GM18907 (cell line): Measurements from ENCODE around the gene FAM168A.

ENCODE experiments used
- ATAC-seq: cut with Tn5 transposase; IDR thresholded peaks from one replicate; pipeline ENCODE4 v1.9.1; 2021; ENCODE audit warnings: mild to moderate bottlenecking, moderate library complexity; ENCODE audit not compliant: unreplicated experiment

FAM168A gene

GRCh38 chr11:73392108-73393010 lies 205.6 kb downstream of the FAM168A start:
- ATAC-seq = no peak

GRCh38 chr11:73391665-73392064 lies 206.2 kb downstream of the FAM168A start:
- ATAC-seq = no peak

- ATAC-seq = no peak
Measured at GRCh38 chr11:73390601-73391565, 207.0 kb downstream of the FAM168A start.

- no peak for ATAC-seq
Measured at GRCh38 chr11:73389916-73390315, 208.0 kb downstream of the FAM168A start.

- no peak for ATAC-seq
Measured at GRCh38 chr11:73389134-73389525, 208.8 kb downstream of the FAM168A start.

- no peak for ATAC-seq
Measured at GRCh38 chr11:73388265-73389133, 209.4 kb downstream of the FAM168A start.

GRCh38 chr11:73387594-73388264 lies 210.2 kb downstream of the FAM168A start:
- no peak for ATAC-seq

GRCh38 chr11:73386546-73386945 lies 211.4 kb downstream of the FAM168A start:
- ATAC-seq = no peak

- ATAC-seq = no peak
Measured at GRCh38 chr11:73386016-73386415, 211.9 kb downstream of the FAM168A start.

GRCh38 chr11:73384872-73385689 lies 212.8 kb downstream of the FAM168A start:
- peak; percentile 44 for ATAC-seq

GRCh38 chr11:73384531-73384871 lies 213.4 kb downstream of the FAM168A start:
- no peak for ATAC-seq

GRCh38 chr11:73384125-73384441 lies 213.8 kb downstream of the FAM168A start:
- no peak for ATAC-seq

- no peak for ATAC-seq
Measured at GRCh38 chr11:73383249-73384124, 214.4 kb downstream of the FAM168A start.

GRCh38 chr11:73382747-73383146 lies 215.2 kb downstream of the FAM168A start:
- no peak for ATAC-seq

- no peak for ATAC-seq
Measured at GRCh38 chr11:73382183-73382582, 215.7 kb downstream of the FAM168A start.

GRCh38 chr11:73381589-73381988 lies 216.3 kb downstream of the FAM168A start:
- ATAC-seq = no peak

- ATAC-seq = no peak
Measured at GRCh38 chr11:73380897-73381410, 217.0 kb downstream of the FAM168A start.

GRCh38 chr11:73380331-73380730 lies 217.6 kb downstream of the FAM168A start:
- no peak for ATAC-seq
